ENCODE measurements around the gene TMEM151B. TPM values are rescaled to one million over a fixed set of nuclear protein-coding genes. Genes with fewer than 3 reads are reported as not detected.
A peak's percentile ranks its signal among the peaks of the same experiment; 100 is the strongest.

TMEM151B gene
- total and polyA plus RNA-seq, 9 of the 15 experiments (the other 6 are each of a cell fraction or from before 2014, with no cell fraction given): not detected

- Histone ChIP-seq H3K4me1 (replicated peaks in 1 of 2; ENCODE audit: control insufficient read depth in 2 of 2, insufficient read depth in 2 of 2, low read length in 2 of 2) (no peaks in the 10 kb centered on the region), H3K36me3 (ENCODE audit: control insufficient read depth, insufficient read depth, low read length) (no peaks in the 10 kb centered on the region), H3K79me2 (ENCODE audit: control insufficient read depth, insufficient read depth, low read length) (no peaks in the 10 kb centered on the region), H4K20me1 (replicated peaks; ENCODE audit: control insufficient read depth, insufficient read depth, low read length) (no peaks in the 10 kb centered on the region), H3K9me3 (replicated peaks; ENCODE audit: control insufficient read depth, insufficient read depth, low read depth, low read length) (no peaks in the 10 kb centered on the region), H3K27ac (ENCODE audit: extremely low read depth, low read depth, low read length) (no peak overlapping the region), H3K27me3 (ENCODE audit: control insufficient read depth in 2 of 2, insufficient read depth in 2 of 2, low read length in 2 of 2) (peaks cover 43 to 44% of the 10 kb centered on the region in 2 experiments), H2AFZ (ENCODE audit: low read depth, low read length) (no peak overlapping the region), H3K4me2 (ENCODE audit: insufficient read depth, low read length) (no peak overlapping the region), H3K9me1 (ENCODE audit: control insufficient read depth, insufficient read depth, low read length) (no peaks in the 10 kb centered on the region), H3K9ac (ENCODE audit: insufficient read depth in 1 of 2, low read depth in 2 of 2, low read length in 2 of 2) (no peak overlapping the region), H3K4me3 (no peak overlapping the region)
- intact Hi-C loops (cut with micrococcal nuclease): loop anchor here (10.0 kb wide), 1 partner anchor 239 kb away; no protein-coding TSS in a partner anchor
- FAIRE-seq (no peak), ATAC-seq (no peak), DNase-seq (ENCODE audit: extremely low read depth in 1 of 4, low spot score in 3 of 4) (no peak)
- 3% methylated on average over 11 of the region's 11 CpGs for WGBS (ENCODE audit: insufficient coverage, low coverage, missing lambda C conversion rate)
- ChIA-PET POLR2A (interaction anchor here (0.7 to 1.8 kb wide), 4 partner anchors 10 to 77 kb away, joined by 3 to 7 read pairs (median 3); no protein-coding TSS in a partner anchor), CTCF (ENCODE audit: low intra/inter-chr PET ratio) (no interaction called here)
- in situ Hi-C loops (cut with MboI): no loop called here
- no TSS peak for BruUV-seq (replicated peaks)
- TF ChIP-seq CEBPZ (IDR thresholded peaks at IDR 0.05; ENCODE audit: borderline replicate concordance, low read depth, low read length) (no peak), NKRF (IDR thresholded peaks at IDR 0.05; ENCODE audit: borderline replicate concordance) (no peak), PHB (CRISPR knock-in tag; IDR thresholded peaks at IDR 0.05) (no peak), L3MBTL2 (IDR thresholded peaks at IDR 0.05) (peak; percentile 47), ZNF431 (CRISPR knock-in tag; IDR thresholded peaks at IDR 0.05) (no peak), THRAP3 (IDR thresholded peaks at IDR 0.05; ENCODE audit: borderline replicate concordance) (no peak), FIP1L1 (IDR thresholded peaks at IDR 0.05; ENCODE audit: low read depth, low read length, poor library complexity, severe bottlenecking) (no peak), AFF1 (IDR thresholded peaks at IDR 0.05; ENCODE audit: low read depth in 1 of 2, partially characterized antibody in 2 of 2) (no peak), MXI1 (IDR thresholded peaks at IDR 0.05; ENCODE audit: low read depth, low read length) (no peak), KLF1 (tag; IDR thresholded peaks at IDR 0.05) (no peak), FOXA3 (CRISPR knock-in tag; conservative IDR thresholded peaks at IDR 0.05 in 1 of 2, IDR thresholded peaks at IDR 0.05 in 1 of 2) (no peak), NCOA2 (IDR thresholded peaks at IDR 0.05; ENCODE audit: partially characterized antibody in 2 of 2) (no peak)
Measured at GRCh38 chr6:44333273-44333919, 63.1 kb downstream of the TMEM151B start.

Measured in K562 (cell line).